Heart left ventricle (tissue), 16 donors: Measurements from ENCODE around the gene HSF4. TPM values are rescaled to one million over a fixed set of nuclear protein-coding genes. Genes with fewer than 3 reads are reported as not detected.

Experiments used
- ATAC-seq, 4 donors: fragments of 200-7000 bp; cut with Tn5 transposase; one replicate each; pipeline ENCODE4 v1.9.1; 2020 to 2022; ENCODE audit warnings: moderate library complexity in 4 of 4, mild to moderate bottlenecking in 3 of 4, moderate number of reproducible peaks in 1 of 4
- DNase-seq, 5 donors: peaks; one replicate each; pipeline ENCODE4 v3.0.0-alpha.2; 2020
- H3K27ac ChIP-seq, 12 donors: fragments of 200-600 bp; sonication (generic) in 4 of 12; one replicate each; pipeline versions ENCODE4 v1.5.0 to v1.8.0; 2016 to 2022; ENCODE audit warnings: mild to moderate bottlenecking in 2 of 12
- H3K27me3 ChIP-seq, 9 donors: fragments of 200-600 bp; sonication (generic) in 2 of 9; one replicate each; pipeline versions ENCODE4 v1.5.1 to v1.8.0; 2016 to 2022; ENCODE audit warnings: mild to moderate bottlenecking in 3 of 9
- H3K36me3 ChIP-seq, 9 donors: fragments of 200-600 bp; sonication (generic) in 2 of 9; one replicate each; pipeline versions ENCODE4 v1.5.0 to v1.8.0; 2018 to 2022; ENCODE audit warnings: mild to moderate bottlenecking in 2 of 9
- H3K4me1 ChIP-seq, 12 donors: fragments of 200-600 bp; sonication (generic) in 4 of 12; one replicate each; pipeline versions ENCODE4 v1.5.0 to v1.8.0; 2016 to 2022; ENCODE audit warnings: mild to moderate bottlenecking in 3 of 12
- H3K4me3 ChIP-seq, 12 donors: fragments of 200-600 bp; sonication (generic) in 4 of 12; one replicate each; pipeline versions ENCODE4 v1.5.0 to v1.8.0; 2017 to 2022; ENCODE audit warnings: mild to moderate bottlenecking in 9 of 12, moderate library complexity in 4 of 12
- H3K9me3 ChIP-seq, 12 donors: fragments of 200-600 bp; sonication (generic) in 4 of 12; one replicate each; pipeline versions ENCODE4 v1.5.0 to v1.8.0; 2016 to 2022; ENCODE audit warnings: mild to moderate bottlenecking in 1 of 12
- POLR2A ChIP-seq, 2 donors: fragments of 450-650 bp; IDR thresholded peaks; one replicate each; pipeline ENCODE4 v1.6.1; 2017; ENCODE audit warnings: antibody characterized with exemption in 2 of 2, mild to moderate bottlenecking in 2 of 2, moderate library complexity in 2 of 2
- WGBS, 4 donors: extraction: QIAGEN DNeasy Blood & Tissue Kit in 2 of 4; methylation state at CpG; one replicate each; pipeline versions ENCODE4 v1.1.5 to v1.1.7; 2013 to 2018; 5-methylcytosine and 5-hydroxymethylcytosine counted together
- intact Hi-C, 10 donors: fragments of 100-400 bp; cut with DNase I; formaldehyde crosslinking; loops; one replicate each; pipeline versions ENCODE4 v1.11.1 to v1.14.2; 2022
- polyA plus RNA-seq, 2 donors: library from polyadenylated mRNA; stranded (reverse); fragments of 200-250 nt; gene quantifications; one replicate each; pipeline ENCODE4 v1.2.3, GENCODE V29; 2013
- total RNA-seq, 9 donors: library from RNA; depleted of rRNA in 2 of 9; stranded (reverse); fragments of >200 nt in 2 of 9; fragmentation: NEBNext Ultra II Directional in 3 of 9; extraction: Animal tissue kit (Norgen Biotek cat#: 25700) in 3 of 9; gene quantifications; one replicate each; pipeline versions ENCODE4 v1.1.0 to v1.2.4, GENCODE V29; 2016 to 2023
- TF ChIP-seq, protein P1 (sequence below), 12 donors: fragments of 200-600 bp; sonication (generic) in 4 of 12; IDR thresholded peaks; one replicate each; pipeline versions ENCODE4 v1.5.0 to v1.8.0; 2018 to 2022; ENCODE audit warnings: antibody characterized with exemption in 12 of 12, mild to moderate bottlenecking in 5 of 12
- donor health status: ischemic (EF 13 %, LVEDD 7.1; RV severe dilation, severe dysfunction).
- donor health status: healthy with polysubstance abuse.
- donor health status: DM: no; HTN: yes; CAD: no.
- donor health status: DM: no; HTN: no; CAD: no.
- donor health status: ischemic (EF 25% LVEDD 6.9; RV normal size, moderate dysfunction).
- donor health status: ischemic (EF 25% LVEDD 5.7; RV mildly dilated, moderate dysfunction).
- donor health status: healthy.
- donor health status: DM: yes; HTN: yes; CAD: no.
- donor health status: ischemic (EF 35%, LVEDD 5.7; RV mildly dilated, moderate dysfunction).
- donor health status: nonischemic (EF 11% LVEDD 7.7; RV severe dilation, severe dysfunction).
- donor health status: DM: yes; HTN: yes; CAD: no.
- donor health status: PGD.
- donor health status: ischemic (EF 29% LVEDD 5.4; RV normal size, mild dysfunction).
- donor health status: nonischemic (EF 23%, LVEDD 6.1; RV moderate dilation, normal function).

Gene HSF4
- total and polyA plus RNA-seq, 11 donors: 5.9 to 62.5 (median 35.4) TPM

DNA sequence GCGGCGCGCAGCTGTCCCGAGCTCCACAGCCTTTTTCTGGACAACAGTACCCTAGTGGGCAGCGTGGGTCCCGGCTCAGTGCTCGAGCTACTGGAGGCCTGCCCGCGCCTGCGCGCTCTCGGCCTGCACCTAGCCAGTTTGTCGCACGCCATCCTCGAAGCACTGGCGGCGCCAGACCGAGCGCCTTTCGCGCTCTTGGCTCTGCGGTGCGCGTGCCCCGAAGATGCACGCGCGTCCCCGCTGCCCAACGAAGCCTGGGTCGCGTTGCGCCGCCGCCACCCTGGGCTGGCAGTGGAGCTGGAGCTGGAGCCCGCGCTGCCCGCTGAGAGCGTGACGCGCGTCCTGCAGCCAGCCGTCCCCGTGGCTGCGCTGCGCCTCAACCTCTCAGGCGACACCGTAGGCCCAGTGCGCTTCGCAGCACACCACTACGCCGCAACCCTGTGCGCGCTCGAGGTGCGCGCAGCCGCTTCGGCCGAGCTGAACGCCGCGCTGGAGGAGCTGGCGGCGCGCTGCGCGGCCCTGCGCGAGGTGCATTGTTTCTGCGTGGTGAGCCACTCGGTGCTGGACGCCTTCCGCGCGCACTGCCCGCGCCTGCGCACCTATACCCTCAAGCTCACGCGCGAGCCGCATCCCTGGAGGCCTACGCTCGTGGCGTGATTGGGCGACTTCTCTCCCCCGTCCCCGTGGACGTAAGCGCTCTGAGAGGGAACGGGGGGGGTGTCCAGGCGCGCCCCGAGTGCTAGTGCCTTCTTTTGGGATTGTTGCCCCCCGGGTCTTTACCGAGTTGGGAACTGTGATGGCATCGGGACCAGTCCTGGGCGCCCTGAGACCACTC, 1.2 kb upstream of the HSF4 start:
- Histone ChIP-seq H3K4me1 (peaks cover 0 to 67% (median 53%) of the 10 kb centered on the region in 12 donors), H3K27me3 (peaks cover 0 to 60% (median 7%) of the 10 kb centered on the region in 9 donors), H3K27ac (peak overlapping the region; percentile 59 to 86 (median 78)), H3K9me3 (no peaks in the 10 kb centered on the region), H3K4me3 (peak overlapping the region in 11 of 12 donors; percentile 13 to 63 (median 52)), H3K36me3 (no peaks in the 10 kb centered on the region)
- DNase-seq: peak in 4 of 5 donors; percentile 60 to 78 (median 70)
- ATAC-seq: peak; percentile 4 to 47 (median 12)
- intact Hi-C loops: no loop called here
- 0 to 17% (median 6%) methylated on average over 35 to 99 of the region's 99 CpGs for WGBS, 4 donors
- TF ChIP-seq POLR2A (IDR thresholded peaks at IDR 0.05): peak in 1 of 2 donors; percentile 31
- TF ChIP-seq, protein P1, sequence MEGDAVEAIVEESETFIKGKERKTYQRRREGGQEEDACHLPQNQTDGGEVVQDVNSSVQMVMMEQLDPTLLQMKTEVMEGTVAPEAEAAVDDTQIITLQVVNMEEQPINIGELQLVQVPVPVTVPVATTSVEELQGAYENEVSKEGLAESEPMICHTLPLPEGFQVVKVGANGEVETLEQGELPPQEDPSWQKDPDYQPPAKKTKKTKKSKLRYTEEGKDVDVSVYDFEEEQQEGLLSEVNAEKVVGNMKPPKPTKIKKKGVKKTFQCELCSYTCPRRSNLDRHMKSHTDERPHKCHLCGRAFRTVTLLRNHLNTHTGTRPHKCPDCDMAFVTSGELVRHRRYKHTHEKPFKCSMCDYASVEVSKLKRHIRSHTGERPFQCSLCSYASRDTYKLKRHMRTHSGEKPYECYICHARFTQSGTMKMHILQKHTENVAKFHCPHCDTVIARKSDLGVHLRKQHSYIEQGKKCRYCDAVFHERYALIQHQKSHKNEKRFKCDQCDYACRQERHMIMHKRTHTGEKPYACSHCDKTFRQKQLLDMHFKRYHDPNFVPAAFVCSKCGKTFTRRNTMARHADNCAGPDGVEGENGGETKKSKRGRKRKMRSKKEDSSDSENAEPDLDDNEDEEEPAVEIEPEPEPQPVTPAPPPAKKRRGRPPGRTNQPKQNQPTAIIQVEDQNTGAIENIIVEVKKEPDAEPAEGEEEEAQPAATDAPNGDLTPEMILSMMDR (IDR thresholded peaks at IDR 0.05): peak in 1 of 12 donors; percentile 4

DNA sequence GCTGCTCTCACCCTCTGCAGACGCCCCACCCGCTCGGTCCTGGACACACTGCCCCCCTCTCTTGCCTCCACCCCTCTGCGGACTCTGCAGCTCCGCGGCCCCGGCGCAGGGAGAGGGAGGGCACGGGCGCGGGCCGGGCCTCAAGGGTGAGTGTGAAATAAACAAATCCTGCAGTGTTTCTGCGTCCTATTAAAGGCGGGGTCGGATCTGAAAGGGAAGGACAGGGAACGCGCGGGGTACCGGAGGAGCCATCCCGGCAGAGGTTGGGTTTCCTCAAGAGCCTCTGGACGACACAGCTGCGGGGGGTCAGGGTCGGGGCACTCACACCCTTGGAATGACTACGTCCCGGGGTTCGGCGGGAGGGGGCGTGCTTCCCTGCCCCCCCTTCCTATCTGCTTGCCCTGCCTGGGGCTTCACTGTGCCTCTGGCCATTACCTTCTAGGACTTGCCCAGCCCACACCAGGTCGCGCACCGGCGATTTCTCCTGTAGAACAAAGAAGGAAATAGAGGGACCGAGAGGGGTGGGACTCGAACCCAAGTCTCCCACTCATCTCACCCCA, 466 bp upstream of the HSF4 start:
- no peak for TF ChIP-seq POLR2A (IDR thresholded peaks at IDR 0.05)
- TF ChIP-seq, protein P1 (IDR thresholded peaks at IDR 0.05): no peak
- WGBS, 4 donors: 2 to 5% (median 4%) methylated on average over 27 to 33 of the region's 34 CpGs

DNA sequence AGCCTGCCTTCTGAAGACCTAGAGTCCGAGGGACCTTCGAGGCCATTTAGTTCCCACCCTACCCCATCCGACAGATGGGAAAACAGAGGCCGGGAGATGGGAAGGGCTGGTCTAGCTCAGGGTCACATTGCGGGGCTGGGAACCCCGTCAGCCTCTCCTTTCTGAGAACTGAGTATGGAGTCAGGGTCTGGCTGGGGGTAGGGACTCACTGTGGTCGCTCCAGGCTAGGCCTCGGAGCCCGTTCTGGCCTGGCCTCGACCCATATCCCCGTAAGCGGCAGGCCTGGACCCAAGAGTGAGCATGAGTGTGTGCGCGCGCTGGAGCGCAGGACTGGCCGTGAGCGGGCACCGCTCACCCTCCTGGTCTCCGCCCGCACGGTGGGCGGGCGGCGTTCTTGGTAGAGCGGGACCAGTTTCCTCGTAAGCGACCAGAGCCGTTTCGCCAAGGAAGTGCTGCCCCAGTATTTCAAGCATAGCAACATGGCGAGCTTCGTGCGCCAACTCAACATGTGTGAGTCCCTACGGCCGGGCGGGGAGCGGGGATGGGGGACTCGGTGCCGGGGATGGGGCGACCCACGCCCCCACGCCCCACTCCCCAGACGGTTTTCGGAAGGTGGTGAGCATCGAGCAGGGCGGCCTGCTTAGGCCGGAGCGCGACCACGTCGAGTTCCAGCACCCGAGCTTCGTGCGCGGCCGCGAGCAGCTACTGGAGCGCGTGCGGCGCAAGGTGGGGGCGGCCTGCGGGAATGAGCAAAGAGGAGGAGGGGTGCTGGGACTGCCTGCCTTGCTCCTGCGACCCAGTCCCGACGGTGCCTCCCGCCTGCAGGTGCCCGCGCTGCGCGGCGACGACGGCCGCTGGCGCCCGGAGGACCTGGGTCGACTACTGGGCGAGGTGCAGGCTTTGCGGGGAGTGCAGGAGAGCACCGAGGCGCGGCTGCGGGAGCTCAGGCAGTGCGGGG, 855 bp downstream of the HSF4 start:
- ATAC-seq (no peak), DNase-seq (peak in 1 of 5 donors; percentile 53)
- H3K9me3 ChIP-seq: no peaks in the 10 kb centered on the region
- 21 to 41% (median 31%) methylated on average over 55 to 85 of the region's 85 CpGs for WGBS, 4 donors
- no peaks in the 10 kb centered on the region for H3K36me3 ChIP-seq
- TF ChIP-seq, protein P1 (IDR thresholded peaks at IDR 0.05): no peak
- TF ChIP-seq POLR2A (IDR thresholded peaks at IDR 0.05): no peak
- H3K27ac ChIP-seq: peak overlapping the region in 10 of 12 donors; percentile 47 to 86 (median 74)
- intact Hi-C loops: no loop called here
- peaks cover 0 to 69% (median 58%) of the 10 kb centered on the region in 12 donors for H3K4me1 ChIP-seq
- peaks cover 0 to 64% (median 7%) of the 10 kb centered on the region in 9 donors for H3K27me3 ChIP-seq
- peak overlapping the region in 10 of 12 donors; percentile 13 to 63 (median 52) for H3K4me3 ChIP-seq

More for the DNA sequence above, 466 bp upstream of the HSF4 start:
- H3K27ac ChIP-seq: peak overlapping the region; percentile 59 to 86 (median 78)
- H3K27me3 ChIP-seq: peaks cover 0 to 64% (median 7%) of the 10 kb centered on the region in 9 donors
- H3K36me3 ChIP-seq: no peaks in the 10 kb centered on the region
- H3K9me3 ChIP-seq: no peaks in the 10 kb centered on the region
- H3K4me1 ChIP-seq: peaks cover 0 to 68% (median 50%) of the 10 kb centered on the region in 12 donors
- peak in 2 of 4 donors; percentile 2 to 10 for ATAC-seq
- peak in 1 of 5 donors; percentile 69 for DNase-seq
- intact Hi-C loops: no loop called here
- H3K4me3 ChIP-seq: peak overlapping the region in 11 of 12 donors; percentile 13 to 63 (median 52)
